Coronary artery (tissue), 2 donors: ENCODE results near the gene SLAMF1.

ENCODE experiments used
- DNase-seq: peaks from one replicate; pipeline ENCODE4 v3.0.0-alpha.2; 2017; ENCODE audit warnings: low spot score
- H3K27ac ChIP-seq, 2 donors: fragments of 200-600 bp; sonication (generic); one replicate each; pipeline ENCODE4 v1.5.1; 2016 to 2019
- H3K4me3 ChIP-seq: fragments of 200-600 bp; sonication (generic); 2 replicates; pipeline ENCODE4 v1.5.1; 2016; ENCODE audit warnings: mild to moderate bottlenecking, moderate library complexity
- TF ChIP-seq, protein P1 (sequence below): fragments of 200-600 bp; sonication (generic); IDR thresholded peaks from one replicate; pipeline ENCODE4 v1.5.1; 2019; ENCODE audit warnings: antibody characterized with exemption

The SLAMF1 gene

DNA sequence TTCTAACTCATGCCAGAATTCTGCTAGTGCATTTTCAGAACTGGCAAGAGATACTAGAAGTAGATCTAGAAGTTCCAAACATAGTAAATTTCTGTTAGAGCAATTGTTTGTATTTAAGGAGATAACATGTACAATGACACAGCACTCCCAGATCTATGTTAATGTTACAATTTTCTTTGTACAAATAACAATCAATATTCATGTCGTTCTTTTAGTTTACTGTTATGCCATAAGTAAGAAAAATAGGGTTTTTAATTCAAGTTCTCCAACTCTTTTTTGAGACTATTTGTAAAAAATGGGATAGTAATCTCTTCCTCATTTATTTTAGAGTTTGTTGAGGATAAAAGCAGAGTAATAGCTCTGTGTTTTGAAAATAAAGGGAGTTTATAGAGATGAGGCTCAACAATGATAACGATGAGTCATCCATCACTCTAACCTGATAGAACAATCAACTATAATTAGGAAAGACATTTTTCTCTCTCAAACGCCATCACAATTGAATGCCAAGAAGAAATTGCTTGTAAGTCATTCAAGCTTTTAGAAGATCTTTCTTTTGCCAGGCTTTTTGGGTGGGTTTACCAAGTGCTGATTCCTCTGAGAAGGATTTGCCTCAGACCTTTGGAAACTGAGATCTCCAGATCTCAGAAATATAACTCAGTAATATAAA is 68.2 kb downstream of the SLAMF1 start:
- H3K27ac ChIP-seq, result peak overlapping the region in 1 of 2 donors; percentile 43

DNA sequence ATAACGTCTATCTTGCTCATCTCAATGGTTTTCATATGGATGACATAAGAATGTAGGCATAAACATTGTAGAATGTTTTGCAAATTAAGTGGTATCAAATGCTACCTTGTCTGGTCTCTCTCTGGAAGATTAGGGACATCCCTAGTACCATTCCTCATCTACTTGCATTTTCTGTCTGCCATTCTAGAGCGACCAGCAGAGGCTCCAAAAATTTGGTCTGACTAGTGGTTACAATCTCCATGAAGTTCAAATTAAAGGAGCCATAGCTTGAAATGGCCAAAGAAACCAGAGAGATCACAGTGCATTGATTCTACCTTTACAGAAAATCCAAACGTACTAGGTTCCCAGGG is 68.7 kb downstream of the SLAMF1 start:
- Histone ChIP-seq H3K27ac (peak overlapping the region in 1 of 2 donors; percentile 43), H3K4me3 (peak overlapping the region; percentile 47)
- TF ChIP-seq, protein P1, sequence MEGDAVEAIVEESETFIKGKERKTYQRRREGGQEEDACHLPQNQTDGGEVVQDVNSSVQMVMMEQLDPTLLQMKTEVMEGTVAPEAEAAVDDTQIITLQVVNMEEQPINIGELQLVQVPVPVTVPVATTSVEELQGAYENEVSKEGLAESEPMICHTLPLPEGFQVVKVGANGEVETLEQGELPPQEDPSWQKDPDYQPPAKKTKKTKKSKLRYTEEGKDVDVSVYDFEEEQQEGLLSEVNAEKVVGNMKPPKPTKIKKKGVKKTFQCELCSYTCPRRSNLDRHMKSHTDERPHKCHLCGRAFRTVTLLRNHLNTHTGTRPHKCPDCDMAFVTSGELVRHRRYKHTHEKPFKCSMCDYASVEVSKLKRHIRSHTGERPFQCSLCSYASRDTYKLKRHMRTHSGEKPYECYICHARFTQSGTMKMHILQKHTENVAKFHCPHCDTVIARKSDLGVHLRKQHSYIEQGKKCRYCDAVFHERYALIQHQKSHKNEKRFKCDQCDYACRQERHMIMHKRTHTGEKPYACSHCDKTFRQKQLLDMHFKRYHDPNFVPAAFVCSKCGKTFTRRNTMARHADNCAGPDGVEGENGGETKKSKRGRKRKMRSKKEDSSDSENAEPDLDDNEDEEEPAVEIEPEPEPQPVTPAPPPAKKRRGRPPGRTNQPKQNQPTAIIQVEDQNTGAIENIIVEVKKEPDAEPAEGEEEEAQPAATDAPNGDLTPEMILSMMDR, result no peak
- DNase-seq, result no peak

More for the DNA sequence above, 68.2 kb downstream of the SLAMF1 start:
- TF ChIP-seq, protein P1, result no peak
- peak overlapping the region; percentile 47 for H3K4me3 ChIP-seq
- no peak for DNase-seq

DNA sequence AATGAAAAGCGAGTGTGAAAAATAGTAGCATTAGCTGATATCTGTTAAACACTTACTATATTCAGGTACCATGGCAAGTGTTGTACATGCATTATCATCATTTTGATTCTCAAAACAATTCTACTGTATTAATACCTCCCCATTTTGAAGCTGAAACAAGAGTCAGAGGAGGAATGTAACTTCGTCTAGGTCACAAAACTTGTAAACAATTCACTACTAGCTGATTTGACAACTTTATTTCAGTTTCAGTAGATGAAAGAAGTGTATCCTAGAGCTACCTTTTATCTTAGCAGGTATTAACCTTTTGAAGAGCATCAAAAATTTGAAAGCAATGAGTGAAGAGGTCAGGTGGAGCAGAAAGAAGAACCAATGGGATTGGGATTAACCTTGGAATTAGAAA is 69.2 kb downstream of the SLAMF1 start:
- H3K4me3 ChIP-seq, result peak overlapping the region; percentile 47
- DNase-seq, result no peak
- peak overlapping the region in 1 of 2 donors; percentile 3 for H3K27ac ChIP-seq
- TF ChIP-seq, protein P1, result no peak

DNA sequence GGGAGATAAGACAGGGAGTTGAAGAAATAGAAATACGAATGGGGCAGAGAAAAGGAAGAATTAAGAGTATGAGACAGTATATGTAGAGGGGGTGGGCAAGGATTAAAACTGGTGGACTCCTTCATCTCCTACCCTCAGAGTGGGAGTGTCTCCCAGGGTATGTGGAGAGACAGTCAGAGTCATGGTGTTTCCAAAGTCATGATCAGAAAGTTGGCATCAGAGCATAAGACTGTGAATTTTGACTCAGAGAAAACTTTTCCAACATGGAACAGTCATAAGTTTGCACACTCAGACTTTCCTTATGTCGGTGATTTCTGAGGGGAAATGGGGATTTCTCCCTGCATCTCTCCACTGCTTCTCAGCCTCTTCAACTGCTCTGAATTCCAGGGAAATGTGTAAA is 70.0 kb downstream of the SLAMF1 start:
- no peak overlapping the region for H3K4me3 ChIP-seq
- H3K27ac ChIP-seq, result peak overlapping the region in 1 of 2 donors; percentile 3
- no peak for DNase-seq
- TF ChIP-seq, protein P1, result no peak

DNA sequence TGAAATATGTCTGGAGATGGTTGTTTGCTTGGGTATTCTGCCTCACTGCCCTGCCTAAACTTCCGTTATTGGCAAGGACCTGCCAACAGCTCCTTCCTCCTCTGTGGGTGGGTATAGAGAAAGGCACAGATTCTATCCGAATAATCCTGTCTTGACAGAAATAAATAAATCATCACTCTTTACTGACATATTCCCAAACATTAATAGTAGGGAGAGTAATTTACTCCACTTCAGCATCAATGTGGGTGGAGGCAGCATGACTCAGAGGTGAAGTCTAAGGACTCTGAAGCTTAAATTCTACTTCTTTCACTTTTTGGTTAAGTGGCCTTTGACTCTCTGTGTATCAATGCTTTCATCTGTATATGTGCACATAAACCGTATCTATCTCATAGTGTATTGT is 70.5 kb downstream of the SLAMF1 start:
- TF ChIP-seq, protein P1, result no peak
- no peak for DNase-seq
- Histone ChIP-seq H3K27ac (peak overlapping the region in 1 of 2 donors; percentile 75), H3K4me3 (no peak overlapping the region)

DNA sequence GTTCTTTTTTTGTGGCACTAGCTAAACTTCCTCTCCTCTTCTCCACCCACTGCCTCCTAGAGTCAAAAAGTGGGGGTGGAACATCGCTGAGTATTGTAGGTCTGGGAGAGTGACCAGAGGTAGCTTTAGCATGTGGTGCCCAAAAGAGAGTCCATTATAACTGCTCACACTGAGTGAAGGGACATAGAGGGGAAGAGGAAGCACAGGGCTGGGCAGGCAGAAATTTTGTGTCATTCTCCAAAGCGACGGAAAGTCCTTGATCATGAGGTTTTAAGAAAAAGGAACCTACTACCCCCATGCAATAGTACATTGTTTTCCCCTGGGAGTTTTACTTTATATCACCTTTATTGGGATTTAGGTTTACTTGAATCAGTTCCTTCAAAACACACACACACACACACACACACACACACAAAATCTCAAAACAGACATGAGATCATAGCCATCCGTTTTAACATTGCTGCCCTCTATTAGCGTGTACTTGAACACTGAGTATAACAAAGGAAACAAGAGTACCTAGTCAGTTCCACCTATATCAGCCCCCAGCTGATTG is 71.7 kb downstream of the SLAMF1 start:
- no peak overlapping the region for H3K4me3 ChIP-seq
- TF ChIP-seq, protein P1, result no peak
- no peak for DNase-seq
- peak overlapping the region in 1 of 2 donors; percentile 75 for H3K27ac ChIP-seq

DNA sequence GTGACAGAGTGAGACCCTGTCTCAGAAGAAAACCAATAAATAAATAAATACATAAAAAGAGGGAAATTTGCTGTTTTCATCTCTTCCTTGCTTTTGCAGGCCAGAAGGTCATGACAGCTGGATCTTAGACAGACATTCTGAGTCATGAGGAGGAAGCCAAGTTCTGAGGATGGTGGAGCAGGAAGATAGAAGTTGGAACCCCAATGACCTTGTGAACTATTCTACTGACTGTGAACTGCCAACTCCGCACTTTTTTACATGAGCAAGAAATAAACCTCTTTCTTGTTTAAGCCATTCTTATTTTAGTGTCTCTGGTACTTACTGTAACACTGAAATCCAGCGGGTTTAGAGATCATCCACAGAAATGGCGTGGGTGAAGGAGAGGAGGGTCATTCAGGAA is 76.0 kb downstream of the SLAMF1 start:
- Histone ChIP-seq H3K4me3 (no peak overlapping the region), H3K27ac (no peak overlapping the region)
- TF ChIP-seq, protein P1, result no peak
- DNase-seq, result no peak
